CD4-positive, CD25-positive, alpha-beta regulatory T cell (primary cell): ENCODE data around the gene SCIN. TPM values are rescaled to one million over a fixed set of nuclear protein-coding genes. Genes with fewer than 3 reads are reported as not detected.

Source experiments
- ATAC-seq, 2 donors: fragments of 150-1000 bp; cut with Tn5 transposase; one replicate each; pipeline ENCODE4 v1.10.0; 2021; ENCODE audit warnings: low read depth in 2 of 2, moderate number of reproducible peaks in 2 of 2, moderate library complexity in 1 of 2
- DNase-seq, 3 donors: peaks; one replicate each; pipeline versions ENCODE4 v3.0.0 to v3.0.0-alpha.2; 2012 to 2022; ENCODE audit warnings: mixed read lengths in 1 of 3
- H3K27ac ChIP-seq: one replicate; pipeline ENCODE4 v1.7.0; 2013; ENCODE audit warnings: mild to moderate bottlenecking, low read length; ENCODE audit not compliant: insufficient read depth, poor library complexity, severe bottlenecking
- H3K27me3 ChIP-seq: one replicate; pipeline ENCODE4 v1.7.0; 2013; ENCODE audit warnings: low read length; ENCODE audit not compliant: control insufficient read depth, insufficient read depth
- H3K36me3 ChIP-seq: one replicate; pipeline ENCODE4 v1.7.0; 2013; ENCODE audit warnings: mild to moderate bottlenecking, low read length, moderate library complexity; ENCODE audit not compliant: control insufficient read depth, insufficient read depth
- H3K4me1 ChIP-seq: 2 replicates; pipeline ENCODE4 v1.7.0; 2013; ENCODE audit warnings: mild to moderate bottlenecking, low read length; ENCODE audit not compliant: insufficient read depth, control insufficient read depth, poor library complexity, severe bottlenecking
- H3K4me3 ChIP-seq: one replicate; pipeline ENCODE4 v1.7.0; 2013; ENCODE audit warnings: low read depth, mild to moderate bottlenecking, low read length, moderate library complexity
- H3K9me3 ChIP-seq, 2 experiments: 1 replicate in 1 of 2; 2 replicates in 1 of 2; pipeline ENCODE4 v1.7.0; 2013; ENCODE audit warnings: low read length in 2 of 2, mild to moderate bottlenecking in 1 of 2, moderate library complexity in 1 of 2; ENCODE audit not compliant: control insufficient read depth in 2 of 2
- H3K27ac Mint-ChIP-seq, 3 donors: one replicate each; pipeline ENCODE4 v1.8.0; 2020 to 2022; ENCODE audit warnings: mild to moderate bottlenecking in 3 of 3, mixed read lengths in 3 of 3, moderate library complexity in 2 of 3
- H3K27me3 Mint-ChIP-seq: one replicate; pipeline ENCODE4 v1.8.0; 2022; ENCODE audit warnings: mild to moderate bottlenecking, mixed read lengths
- H3K36me3 Mint-ChIP-seq: one replicate; pipeline ENCODE4 v1.8.0; 2020; ENCODE audit warnings: mixed read lengths
- H3K4me1 Mint-ChIP-seq, 4 donors: one replicate each; pipeline ENCODE4 v1.8.0; 2020 to 2022; ENCODE audit warnings: mixed read lengths in 4 of 4, mild to moderate bottlenecking in 1 of 4
- H3K4me3 Mint-ChIP-seq, 4 donors: one replicate each; pipeline ENCODE4 v1.8.0; 2020 to 2022; ENCODE audit warnings: mild to moderate bottlenecking in 4 of 4, mixed read lengths in 4 of 4, moderate library complexity in 3 of 4
- H3K9me3 Mint-ChIP-seq, 7 donors: one replicate each; pipeline ENCODE4 v1.8.0; 2020 to 2022; ENCODE audit warnings: mixed read lengths in 7 of 7, mild to moderate bottlenecking in 3 of 7, moderate library complexity in 2 of 7
- polyA plus RNA-seq, 4 donors: library from polyadenylated mRNA; unstranded; fragments of 300-500 nt; fragmentation: Illumina TruSeq; gene quantifications; one replicate each; pipeline ENCODE4 v1.2.3, GENCODE V29; 2021
- total RNA-seq: library from RNA; stranded (reverse); gene quantifications from one replicate; pipeline ENCODE4 v1.2.3, GENCODE V29; 2022

SCIN gene
- total and polyA plus RNA-seq, 5 donors from 2014 or later, result 0.22 to 0.31 TPM; not detected in 3

GRCh38 chr7:12674861-12675260 is 104.3 kb downstream of the SCIN start:
- no peaks in the 10 kb centered on the region for H3K36me3 Mint-ChIP-seq
- H3K4me1 Mint-ChIP-seq, result peaks cover 0 to 11% (median 8%) of the 10 kb centered on the region in 4 donors
- Histone ChIP-seq H3K9me3 (no peaks in the 10 kb centered on the region), H3K4me1 (no peaks in the 10 kb centered on the region), H3K36me3 (no peaks in the 10 kb centered on the region), H3K27me3 (no peaks in the 10 kb centered on the region), H3K4me3 (peak overlapping the region; percentile 2), H3K27ac (no peak overlapping the region)
- H3K9me3 Mint-ChIP-seq, result peaks cover 0 to 1% (median 0%) of the 10 kb centered on the region in 7 donors
- no peak overlapping the region for H3K4me3 Mint-ChIP-seq
- H3K27me3 Mint-ChIP-seq, result peaks cover 4% of the 10 kb centered on the region
- DNase-seq (peak; percentile 8 to 78 (median 48)), ATAC-seq (peak; percentile 64 to 67)
- peak overlapping the region in 1 of 3 donors; percentile 16 for H3K27ac Mint-ChIP-seq

GRCh38 chr7:12683678-12684585 is 113.4 kb downstream of the SCIN start:
- peaks cover 9 to 25% (median 18%) of the 10 kb centered on the region in 4 donors for H3K4me1 Mint-ChIP-seq

GRCh38 chr7:12684733-12685132 is 114.2 kb downstream of the SCIN start:
- Mint-ChIP-seq H3K27ac (peak overlapping the region in 1 of 3 donors; percentile 94), H3K4me3 (peak overlapping the region in 2 of 4 donors; percentile 3 to 94), H3K27me3 (no peaks in the 10 kb centered on the region), H3K9me3 (no peaks in the 10 kb centered on the region), H3K36me3 (no peaks in the 10 kb centered on the region), H3K4me1 (peaks cover 9 to 32% (median 25%) of the 10 kb centered on the region in 4 donors)
- peaks cover 15% of the 10 kb centered on the region for H3K4me1 ChIP-seq
- H3K4me3 ChIP-seq, result no peak overlapping the region
- H3K27me3 ChIP-seq, result no peaks in the 10 kb centered on the region
- no peaks in the 10 kb centered on the region for H3K36me3 ChIP-seq
- ATAC-seq, result no peak
- no peaks in the 10 kb centered on the region for H3K9me3 ChIP-seq
- peak overlapping the region; percentile 97 for H3K27ac ChIP-seq
- no peak for DNase-seq

More at GRCh38 chr7:12683678-12684585, 113.4 kb downstream of the SCIN start:
- Histone ChIP-seq H3K27ac (peak overlapping the region; percentile 9), H3K4me1 (peaks cover 15% of the 10 kb centered on the region), H3K9me3 (no peaks in the 10 kb centered on the region), H3K4me3 (no peak overlapping the region), H3K27me3 (no peaks in the 10 kb centered on the region), H3K36me3 (no peaks in the 10 kb centered on the region)
- no peak for ATAC-seq
- H3K27ac Mint-ChIP-seq, result peak overlapping the region in 2 of 3 donors; percentile 33 to 77
- peak overlapping the region in 1 of 4 donors; percentile 76 for H3K4me3 Mint-ChIP-seq
- H3K9me3 Mint-ChIP-seq, result no peaks in the 10 kb centered on the region
- H3K36me3 Mint-ChIP-seq, result no peaks in the 10 kb centered on the region
- no peak for DNase-seq
- H3K27me3 Mint-ChIP-seq, result no peaks in the 10 kb centered on the region

- Histone ChIP-seq H3K36me3 (no peaks in the 10 kb centered on the region), H3K9me3 (no peaks in the 10 kb centered on the region), H3K27ac (peak overlapping the region; percentile 97), H3K4me3 (peak overlapping the region; percentile 80), H3K4me1 (peaks cover 15% of the 10 kb centered on the region), H3K27me3 (no peaks in the 10 kb centered on the region)
- peak overlapping the region; percentile 79 to 94 (median 93) for H3K27ac Mint-ChIP-seq
- ATAC-seq (no peak), DNase-seq (peak; percentile 23 to 62 (median 48))
- no peaks in the 10 kb centered on the region for H3K36me3 Mint-ChIP-seq
- no peaks in the 10 kb centered on the region for H3K27me3 Mint-ChIP-seq
- H3K4me3 Mint-ChIP-seq, result peak overlapping the region; percentile 90 to 96 (median 94)
- H3K9me3 Mint-ChIP-seq, result no peaks in the 10 kb centered on the region
- peaks cover 9 to 38% (median 29%) of the 10 kb centered on the region in 4 donors for H3K4me1 Mint-ChIP-seq
These were observed 115.0 kb downstream of the SCIN start for GRCh38 chr7:12685550-12685949.

- Mint-ChIP-seq H3K9me3 (no peaks in the 10 kb centered on the region), H3K36me3 (no peaks in the 10 kb centered on the region), H3K4me1 (peaks cover 9 to 38% (median 29%) of the 10 kb centered on the region in 4 donors), H3K27ac (peak overlapping the region; percentile 93 to 97 (median 96)), H3K27me3 (no peaks in the 10 kb centered on the region), H3K4me3 (peak overlapping the region; percentile 90 to 96 (median 94))
- H3K4me1 ChIP-seq, result peaks cover 15% of the 10 kb centered on the region
- peak overlapping the region; percentile 97 for H3K27ac ChIP-seq
- H3K36me3 ChIP-seq, result no peaks in the 10 kb centered on the region
- ATAC-seq, result peak; percentile 87 to 92
- DNase-seq, result peak; percentile 96 to 97 (median 97)
- no peaks in the 10 kb centered on the region for H3K27me3 ChIP-seq
- H3K9me3 ChIP-seq, result no peaks in the 10 kb centered on the region
- peak overlapping the region; percentile 80 for H3K4me3 ChIP-seq
These were observed 115.8 kb downstream of the SCIN start for GRCh38 chr7:12686234-12686890.

GRCh38 chr7:12686891-12687717 is 116.6 kb downstream of the SCIN start, which contains the start of gene ARL4A:
TSS of gene ARL4A (plus strand) at chr7:12687633. CDS start at chr7:12688255, 622 bp downstream.
- no peaks in the 10 kb centered on the region for H3K9me3 ChIP-seq
- no peaks in the 10 kb centered on the region for H3K27me3 Mint-ChIP-seq

GRCh38 chr7:12687718-12688171 is 117.2 kb downstream of the SCIN start:
- no peak for DNase-seq
- H3K4me1 Mint-ChIP-seq, result peaks cover 15 to 45% (median 38%) of the 10 kb centered on the region in 4 donors
- peak overlapping the region; percentile 97 for H3K27ac ChIP-seq
- H3K9me3 Mint-ChIP-seq, result no peaks in the 10 kb centered on the region
- no peaks in the 10 kb centered on the region for H3K27me3 ChIP-seq
- H3K27me3 Mint-ChIP-seq, result no peaks in the 10 kb centered on the region
- ATAC-seq, result no peak
- no peaks in the 10 kb centered on the region for H3K9me3 ChIP-seq
- H3K36me3 ChIP-seq, result no peaks in the 10 kb centered on the region
- H3K27ac Mint-ChIP-seq, result peak overlapping the region; percentile 76 to 96 (median 93)
- H3K4me3 Mint-ChIP-seq, result peak overlapping the region; percentile 90 to 96 (median 94)
- no peaks in the 10 kb centered on the region for H3K36me3 Mint-ChIP-seq
- peak overlapping the region; percentile 94 for H3K4me3 ChIP-seq
- H3K4me1 ChIP-seq, result peaks cover 15% of the 10 kb centered on the region

More at GRCh38 chr7:12686891-12687717, 116.6 kb downstream of the SCIN start, which contains the start of gene ARL4A:
- ATAC-seq (peak; percentile 46 to 47), DNase-seq (peak; percentile 78 to 94 (median 80))
- peaks cover 10 to 41% (median 33%) of the 10 kb centered on the region in 4 donors for H3K4me1 Mint-ChIP-seq
- H3K9me3 Mint-ChIP-seq, result no peaks in the 10 kb centered on the region
- H3K4me1 ChIP-seq, result peaks cover 15% of the 10 kb centered on the region
- H3K36me3 ChIP-seq, result no peaks in the 10 kb centered on the region
- peak within 1 kb of the TSS; percentile 97 for H3K27ac ChIP-seq
- peak within 1 kb of the TSS; percentile 93 to 97 (median 96) for H3K27ac Mint-ChIP-seq
- H3K27me3 ChIP-seq, result no peaks in the 10 kb centered on the region
- H3K4me3 ChIP-seq, result peak within 1 kb of the TSS; percentile 94
- peak within 1 kb of the TSS; percentile 90 to 96 (median 94) for H3K4me3 Mint-ChIP-seq
- H3K36me3 Mint-ChIP-seq, result no peaks in the 10 kb centered on the region
